Measurements from ENCODE around the gene ANKRD29.

ANKRD29 gene

GRCh38 chr18:23593720-23594119 is 69.0 kb downstream of the ANKRD29 start:
- H3K27ac ChIP-seq (replicated peaks; ENCODE audit: low read length), result no peak overlapping the region
- H3K27me3 ChIP-seq (ENCODE audit: control insufficient read depth in 3 of 3, insufficient read depth in 3 of 3, low read depth in 1 of 3, low read length in 3 of 3), result peaks cover 0 to 5% (median 0%) of the 10 kb centered on the region in 3 experiments
- no peak overlapping the region for H4K91ac ChIP-seq (ENCODE audit: low read depth, low read length, poor library complexity)
- no peak overlapping the region for H2BK15ac ChIP-seq (ENCODE audit: low read length)
- H4K8ac ChIP-seq (ENCODE audit: low read depth, low read length), result no peak overlapping the region
- H3K14ac ChIP-seq (ENCODE audit: low read length), result no peak overlapping the region
- H3K4ac ChIP-seq (ENCODE audit: low read length), result no peak overlapping the region
- H3K4me3 ChIP-seq (ENCODE audit: low read length in 2 of 2), result no peak overlapping the region
- no peak overlapping the region for H2BK120ac ChIP-seq (ENCODE audit: low read depth, low read length)
- H3K9ac ChIP-seq (ENCODE audit: low read depth, low read length, poor library complexity), result no peak overlapping the region
- H3K23ac ChIP-seq (ENCODE audit: low read depth, low read length, poor library complexity), result no peak overlapping the region
- no peak overlapping the region for H2BK5ac ChIP-seq (ENCODE audit: low read length)
- no peak overlapping the region for H3K18ac ChIP-seq (ENCODE audit: low read length)
- H3K79me1 ChIP-seq (ENCODE audit: low read depth, low read length), result no peaks in the 10 kb centered on the region
- H3K4me2 ChIP-seq (ENCODE audit: insufficient read depth, low read length, poor library complexity, severe bottlenecking), result no peak overlapping the region
- WGBS, 2 donors (ENCODE audit: extremely low coverage in 2 of 2, insufficient read length in 2 of 2, insufficient replicate concordance in 1 of 2), result no CpG with 5 or more reads among the region's 2 CpGs
- no peak overlapping the region for H2AK5ac ChIP-seq (ENCODE audit: low read depth, low read length)
- H3K9me3 ChIP-seq (replicated peaks in 1 of 2; ENCODE audit: control insufficient read depth in 2 of 2, insufficient read depth in 1 of 2, low read depth in 1 of 2, low read length in 2 of 2), result no peaks in the 10 kb centered on the region
- H3K36me3 ChIP-seq (replicated peaks in 1 of 2; ENCODE audit: control insufficient read depth in 2 of 2, insufficient read depth in 2 of 2, low read length in 2 of 2), result no peaks in the 10 kb centered on the region
- H2BK12ac ChIP-seq (ENCODE audit: low read length), result no peak overlapping the region
- no peak overlapping the region for H2AFZ ChIP-seq (ENCODE audit: low read length)
- DNase-seq (ENCODE audit: low spot score), result no peak
- H3K4me1 ChIP-seq (ENCODE audit: control insufficient read depth in 2 of 2, insufficient read depth in 1 of 2, low read depth in 1 of 2, low read length in 2 of 2), result peaks cover 0 to 3% of the 10 kb centered on the region in 2 donors

GRCh38 chr18:23592911-23593310 is 69.8 kb downstream of the ANKRD29 start:
- no CpG with 5 or more reads among the region's 2 CpGs for WGBS, 2 donors (ENCODE audit: extremely low coverage in 2 of 2, insufficient read length in 2 of 2, insufficient replicate concordance in 1 of 2)
- no peak overlapping the region for H2BK5ac ChIP-seq (ENCODE audit: low read length)
- no peaks in the 10 kb centered on the region for H3K79me1 ChIP-seq (ENCODE audit: low read depth, low read length)

GRCh38 chr18:23591011-23591410 is 71.7 kb downstream of the ANKRD29 start:
- Histone ChIP-seq H2AK5ac (ENCODE audit: low read depth, low read length) (no peak overlapping the region), H3K36me3 (replicated peaks in 1 of 2; ENCODE audit: control insufficient read depth in 2 of 2, insufficient read depth in 2 of 2, low read length in 2 of 2) (no peaks in the 10 kb centered on the region), H2BK12ac (ENCODE audit: low read length) (no peak overlapping the region), H3K4me1 (ENCODE audit: control insufficient read depth in 2 of 2, insufficient read depth in 1 of 2, low read depth in 1 of 2, low read length in 2 of 2) (peaks cover 0 to 2% of the 10 kb centered on the region in 2 donors), H2BK5ac (ENCODE audit: low read length) (no peak overlapping the region), H3K27me3 (ENCODE audit: control insufficient read depth in 3 of 3, insufficient read depth in 3 of 3, low read depth in 1 of 3, low read length in 3 of 3) (peaks cover 0 to 2% (median 0%) of the 10 kb centered on the region in 3 experiments), H3K27ac (replicated peaks; ENCODE audit: low read length) (no peak overlapping the region), H3K23ac (ENCODE audit: low read depth, low read length, poor library complexity) (no peak overlapping the region), H2AFZ (ENCODE audit: low read length) (no peak overlapping the region), H2BK15ac (ENCODE audit: low read length) (no peak overlapping the region), H2BK120ac (ENCODE audit: low read depth, low read length) (no peak overlapping the region), H3K9me3 (replicated peaks in 1 of 2; ENCODE audit: control insufficient read depth in 2 of 2, insufficient read depth in 1 of 2, low read depth in 1 of 2, low read length in 2 of 2) (no peaks in the 10 kb centered on the region), H3K4ac (ENCODE audit: low read length) (no peak overlapping the region), H3K4me2 (ENCODE audit: insufficient read depth, low read length, poor library complexity, severe bottlenecking) (no peak overlapping the region), H4K8ac (ENCODE audit: low read depth, low read length) (no peak overlapping the region), H4K91ac (ENCODE audit: low read depth, low read length, poor library complexity) (no peak overlapping the region), H3K79me1 (ENCODE audit: low read depth, low read length) (peaks cover 1% of the 10 kb centered on the region), H3K18ac (ENCODE audit: low read length) (no peak overlapping the region), H3K9ac (ENCODE audit: low read depth, low read length, poor library complexity) (no peak overlapping the region), H3K4me3 (ENCODE audit: low read length in 2 of 2) (no peak overlapping the region), H3K14ac (ENCODE audit: low read length) (no peak overlapping the region)
- no CpG with 5 or more reads among the region's 1 CpG for WGBS, 2 donors (ENCODE audit: extremely low coverage in 2 of 2, insufficient read length in 2 of 2, insufficient replicate concordance in 1 of 2)
- no peak for DNase-seq (ENCODE audit: low spot score)

More at GRCh38 chr18:23592911-23593310, 69.8 kb downstream of the ANKRD29 start:
- H2AK5ac ChIP-seq (ENCODE audit: low read depth, low read length), result no peak overlapping the region
- no peak overlapping the region for H2BK15ac ChIP-seq (ENCODE audit: low read length)
- H3K27ac ChIP-seq (replicated peaks; ENCODE audit: low read length), result no peak overlapping the region
- H3K4me2 ChIP-seq (ENCODE audit: insufficient read depth, low read length, poor library complexity, severe bottlenecking), result no peak overlapping the region
- H3K27me3 ChIP-seq (ENCODE audit: control insufficient read depth in 3 of 3, insufficient read depth in 3 of 3, low read depth in 1 of 3, low read length in 3 of 3), result peaks cover 0 to 7% (median 0%) of the 10 kb centered on the region in 3 experiments
- H3K4ac ChIP-seq (ENCODE audit: low read length), result no peak overlapping the region
- H3K4me1 ChIP-seq (ENCODE audit: control insufficient read depth in 2 of 2, insufficient read depth in 1 of 2, low read depth in 1 of 2, low read length in 2 of 2), result peaks cover 0 to 3% of the 10 kb centered on the region in 2 donors
- no peak for DNase-seq (ENCODE audit: low spot score)
- no peak overlapping the region for H2BK120ac ChIP-seq (ENCODE audit: low read depth, low read length)
- no peak overlapping the region for H3K4me3 ChIP-seq (ENCODE audit: low read length in 2 of 2)
- H3K18ac ChIP-seq (ENCODE audit: low read length), result no peak overlapping the region
- no peak overlapping the region for H3K14ac ChIP-seq (ENCODE audit: low read length)
- no peaks in the 10 kb centered on the region for H3K36me3 ChIP-seq (replicated peaks in 1 of 2; ENCODE audit: control insufficient read depth in 2 of 2, insufficient read depth in 2 of 2, low read length in 2 of 2)
- no peaks in the 10 kb centered on the region for H3K9me3 ChIP-seq (replicated peaks in 1 of 2; ENCODE audit: control insufficient read depth in 2 of 2, insufficient read depth in 1 of 2, low read depth in 1 of 2, low read length in 2 of 2)
- H3K9ac ChIP-seq (ENCODE audit: low read depth, low read length, poor library complexity), result no peak overlapping the region
- no peak overlapping the region for H2AFZ ChIP-seq (ENCODE audit: low read length)
- no peak overlapping the region for H4K8ac ChIP-seq (ENCODE audit: low read depth, low read length)
- no peak overlapping the region for H2BK12ac ChIP-seq (ENCODE audit: low read length)
- H4K91ac ChIP-seq (ENCODE audit: low read depth, low read length, poor library complexity), result no peak overlapping the region
- no peak overlapping the region for H3K23ac ChIP-seq (ENCODE audit: low read depth, low read length, poor library complexity)

GRCh38 chr18:23588836-23589560 is 73.7 kb downstream of the ANKRD29 start:
- Histone ChIP-seq H3K27ac (replicated peaks; ENCODE audit: low read length) (no peak overlapping the region), H3K4ac (ENCODE audit: low read length) (no peak overlapping the region), H3K14ac (ENCODE audit: low read length) (no peak overlapping the region), H4K8ac (ENCODE audit: low read depth, low read length) (no peak overlapping the region), H3K4me2 (ENCODE audit: insufficient read depth, low read length, poor library complexity, severe bottlenecking) (no peak overlapping the region), H3K27me3 (ENCODE audit: control insufficient read depth in 3 of 3, insufficient read depth in 3 of 3, low read depth in 1 of 3, low read length in 3 of 3) (peaks cover 0 to 2% (median 0%) of the 10 kb centered on the region in 3 experiments), H2BK15ac (ENCODE audit: low read length) (no peak overlapping the region), H4K91ac (ENCODE audit: low read depth, low read length, poor library complexity) (no peak overlapping the region), H2BK5ac (ENCODE audit: low read length) (no peak overlapping the region), H3K79me1 (ENCODE audit: low read depth, low read length) (peaks cover 3% of the 10 kb centered on the region), H2BK12ac (ENCODE audit: low read length) (no peak overlapping the region), H3K4me1 (ENCODE audit: control insufficient read depth in 2 of 2, insufficient read depth in 1 of 2, low read depth in 1 of 2, low read length in 2 of 2) (peaks cover 0 to 4% of the 10 kb centered on the region in 2 donors), H3K9ac (ENCODE audit: low read depth, low read length, poor library complexity) (no peak overlapping the region), H3K4me3 (ENCODE audit: low read length in 2 of 2) (no peak overlapping the region), H3K9me3 (replicated peaks in 1 of 2; ENCODE audit: control insufficient read depth in 2 of 2, insufficient read depth in 1 of 2, low read depth in 1 of 2, low read length in 2 of 2) (no peaks in the 10 kb centered on the region), H2BK120ac (ENCODE audit: low read depth, low read length) (no peak overlapping the region), H3K36me3 (replicated peaks in 1 of 2; ENCODE audit: control insufficient read depth in 2 of 2, insufficient read depth in 2 of 2, low read length in 2 of 2) (no peaks in the 10 kb centered on the region), H3K18ac (ENCODE audit: low read length) (no peak overlapping the region), H2AFZ (ENCODE audit: low read length) (no peak overlapping the region), H3K23ac (ENCODE audit: low read depth, low read length, poor library complexity) (no peak overlapping the region), H2AK5ac (ENCODE audit: low read depth, low read length) (no peak overlapping the region)
- WGBS, 2 donors (ENCODE audit: extremely low coverage in 2 of 2, insufficient read length in 2 of 2, insufficient replicate concordance in 1 of 2), result no CpG with 5 or more reads among the region's 11 CpGs
- no peak for DNase-seq (ENCODE audit: low spot score)
